WTC11 (cell line): ENCODE measurements around the gene SNTB2. TPM values are rescaled to one million over a fixed set of nuclear protein-coding genes. Genes with fewer than 3 reads are reported as not detected.

Experiments used
- ATAC-seq: fragments of 200-7000 bp; cut with Tn5 transposase; 2 replicates; pipeline ENCODE4 v1.10.0; 2021; ENCODE audit warnings: mild to moderate bottlenecking, moderate library complexity
- CTCF ChIA-PET: fragments of 300-600 bp; sonication (Branson Sonifier 250); formaldehyde crosslinking; loops from one replicate; lab custom pipeline; 2021; ENCODE audit warnings: antibody characterized with exemption; lab: Charles Lee
- POLR2A ChIA-PET: fragments of 350-600 bp; sonication (Branson Sonifier 250); formaldehyde crosslinking; loops from one replicate; lab custom pipeline; 2021; ENCODE audit warnings: antibody characterized with exemption; lab: Charles Lee
- DNase-seq: peaks from one replicate; pipeline ENCODE4 v3.0.0; 2021; ENCODE audit warnings: low spot score
- H3K27ac Mint-ChIP-seq: 2 replicates; pipeline ENCODE4 v1.8.0; 2021; ENCODE audit warnings: mixed read lengths
- H3K27me3 Mint-ChIP-seq: 2 replicates; pipeline ENCODE4 v1.8.0; 2021; ENCODE audit warnings: low read depth, mild to moderate bottlenecking, moderate library complexity, mixed read lengths
- H3K36me3 Mint-ChIP-seq: 2 replicates; pipeline ENCODE4 v1.8.0; 2021; ENCODE audit warnings: mixed read lengths
- H3K4me1 Mint-ChIP-seq: 2 replicates; pipeline ENCODE4 v1.8.0; 2022; ENCODE audit warnings: mixed read lengths
- H3K4me3 Mint-ChIP-seq: 2 replicates; pipeline ENCODE4 v1.8.0; 2021; ENCODE audit warnings: mild to moderate bottlenecking, moderate library complexity, mixed read lengths
- H3K9me3 Mint-ChIP-seq: 2 replicates; pipeline ENCODE4 v1.8.0; 2021; ENCODE audit warnings: mixed read lengths
- GABPB1 ChIP-seq: sonication (generic); formaldehyde crosslinking; IDR thresholded peaks from 2 replicates; pipeline ENCODE4 v1.8.1; 2023; ENCODE audit warnings: mild to moderate bottlenecking, missing genetic modification reagents
- GRHL2 ChIP-seq: fragments of 250-450 bp; sonication (Bioruptor Pico); IDR thresholded peaks from 2 replicates; pipeline ENCODE4 v1.8.0; 2022; ENCODE audit warnings: mild to moderate bottlenecking, moderate library complexity; ENCODE audit not compliant: insufficient replicate concordance, severe bottlenecking
- HMGA2 ChIP-seq: fragments of 250-450 bp; sonication (Bioruptor Pico); IDR thresholded peaks from 2 replicates; pipeline ENCODE4 v1.4.0; 2021; ENCODE audit warnings: mild to moderate bottlenecking, moderate library complexity
- MYBL2 ChIP-seq: sonication (generic); formaldehyde crosslinking; IDR thresholded peaks from 2 replicates; pipeline ENCODE4 v1.8.1; 2023; ENCODE audit warnings: mild to moderate bottlenecking, moderate library complexity, missing genetic modification reagents
- NR2C2 ChIP-seq: sonication (generic); formaldehyde crosslinking; IDR thresholded peaks from 2 replicates; pipeline ENCODE4 v1.8.0; 2022; ENCODE audit warnings: mild to moderate bottlenecking, missing genetic modification reagents
- OVOL2 ChIP-seq: fragments of 250-450 bp; sonication (Bioruptor Pico); IDR thresholded peaks from 2 replicates; pipeline ENCODE4 v1.9.0; 2021; ENCODE audit warnings: mild to moderate bottlenecking, borderline replicate concordance
- PRRX2 ChIP-seq: fragments of 250-450 bp; sonication (Bioruptor Pico); IDR thresholded peaks from 2 replicates; pipeline ENCODE4 v1.8.0; 2021; ENCODE audit warnings: mild to moderate bottlenecking
- RORB ChIP-seq: fragments of 250-450 bp; sonication (Bioruptor Pico); IDR thresholded peaks from 2 replicates; pipeline ENCODE4 v1.9.0; 2021; ENCODE audit warnings: mild to moderate bottlenecking
- ZNF121 ChIP-seq: sonication (generic); formaldehyde crosslinking; IDR thresholded peaks from 2 replicates; pipeline ENCODE4 v1.8.0; 2023; ENCODE audit warnings: missing genetic modification reagents
- ZNF138 ChIP-seq: sonication (generic); formaldehyde crosslinking; conservative IDR thresholded peaks from 2 replicates; pipeline ENCODE4 v1.8.1; 2022; ENCODE audit warnings: mild to moderate bottlenecking, moderate library complexity, missing genetic modification reagents
- total RNA-seq: library from RNA; stranded (reverse); gene quantifications from 3 replicates; pipeline ENCODE4 v1.2.3, GENCODE V29; 2021
- TF ChIP-seq, protein P1 (sequence below): fragments of 250-450 bp; sonication (Bioruptor Pico); conservative IDR thresholded peaks from 2 replicates; pipeline ENCODE4 v1.9.0; 2021; ENCODE audit warnings: mild to moderate bottlenecking
- TF ChIP-seq, protein P2 (sequence below): sonication (generic); formaldehyde crosslinking; IDR thresholded peaks from 2 replicates; pipeline ENCODE4 v1.8.1; 2023; ENCODE audit warnings: mild to moderate bottlenecking, missing genetic modification reagents, moderate library complexity
- TF ChIP-seq, protein P3 (sequence below): sonication (generic); formaldehyde crosslinking; IDR thresholded peaks from 2 replicates; pipeline ENCODE4 v1.8.1; 2022; ENCODE audit warnings: mild to moderate bottlenecking, missing genetic modification reagents, moderate library complexity, borderline replicate concordance
- TF ChIP-seq, protein P4 (sequence below): sonication (generic); formaldehyde crosslinking; IDR thresholded peaks from 2 replicates; pipeline ENCODE4 v1.8.1; 2022; ENCODE audit warnings: missing genetic modification reagents, borderline replicate concordance
- TF ChIP-seq, protein P5 (sequence below): sonication (generic); formaldehyde crosslinking; IDR thresholded peaks from 2 replicates; pipeline ENCODE4 v1.8.0; 2023; ENCODE audit warnings: mild to moderate bottlenecking, missing genetic modification reagents

The SNTB2 gene
- total RNA-seq, 1 experiment from 2014 or later, result 23.7 TPM

DNA sequence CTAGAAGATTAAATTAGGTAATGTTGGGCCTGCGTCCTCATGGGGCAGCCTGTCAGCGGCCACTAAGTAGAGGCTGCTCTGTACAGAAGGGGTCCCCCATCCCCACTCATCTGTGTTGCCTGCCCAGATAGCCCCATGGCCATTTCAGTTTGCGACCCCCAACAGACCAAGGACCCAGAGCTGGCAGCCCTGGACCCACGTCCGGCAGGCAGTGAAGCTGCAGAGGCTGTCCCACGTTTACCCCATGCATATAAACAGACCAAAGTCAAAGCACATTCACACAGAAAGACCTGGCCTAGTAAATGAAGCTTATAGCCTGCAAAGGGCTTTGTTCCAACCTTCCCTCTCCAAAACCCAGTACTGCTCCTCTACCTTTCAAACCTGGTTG is 138.8 kb downstream of the SNTB2 start:
- TF ChIP-seq RORB (CRISPR knock-in tag) (no peak), ZNF121 (CRISPR knock-in tag) (no peak), HMGA2 (CRISPR knock-in tag) (no peak), NR2C2 (CRISPR knock-in tag) (no peak), GRHL2 (CRISPR knock-in tag) (no peak), PRRX2 (CRISPR knock-in tag) (no peak), ZNF138 (CRISPR knock-in tag) (no peak), OVOL2 (CRISPR knock-in tag) (no peak)
- TF ChIP-seq, protein P1, sequence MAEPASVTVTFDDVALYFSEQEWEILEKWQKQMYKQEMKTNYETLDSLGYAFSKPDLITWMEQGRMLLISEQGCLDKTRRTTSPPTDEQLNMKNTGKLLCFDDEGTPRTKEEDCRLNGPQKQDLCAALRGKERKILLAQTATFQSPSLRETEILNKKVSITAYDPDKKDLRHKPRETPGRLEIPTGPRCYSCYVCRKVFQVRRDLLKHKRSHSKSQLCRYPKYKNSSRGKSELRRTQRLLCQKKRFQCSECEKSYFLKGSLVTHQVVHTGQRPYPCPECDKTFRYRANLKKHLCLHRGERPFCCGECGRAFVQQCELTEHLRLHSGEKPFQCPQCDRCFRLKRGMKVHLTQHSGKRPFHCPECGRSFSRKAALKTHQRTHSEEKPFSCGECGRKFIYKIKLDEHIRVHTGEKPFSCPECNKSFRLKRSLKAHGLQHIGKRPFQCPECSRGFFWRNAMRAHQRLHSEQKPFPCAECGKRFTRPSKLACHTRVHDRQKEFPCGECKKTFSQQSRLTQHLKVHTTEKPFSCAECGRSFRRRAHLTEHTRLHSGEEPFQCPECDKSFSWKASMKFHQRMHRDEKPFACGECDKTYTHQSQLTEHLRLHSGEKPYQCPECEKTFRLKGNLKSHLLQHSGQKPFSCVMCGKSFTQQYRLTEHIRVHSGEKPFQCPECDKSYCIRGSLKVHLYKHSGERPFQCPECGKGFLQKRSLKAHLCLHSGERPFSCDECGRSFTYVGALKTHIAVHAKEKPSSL (CRISPR knock-in tag), result no peak
- TF ChIP-seq, protein P2, sequence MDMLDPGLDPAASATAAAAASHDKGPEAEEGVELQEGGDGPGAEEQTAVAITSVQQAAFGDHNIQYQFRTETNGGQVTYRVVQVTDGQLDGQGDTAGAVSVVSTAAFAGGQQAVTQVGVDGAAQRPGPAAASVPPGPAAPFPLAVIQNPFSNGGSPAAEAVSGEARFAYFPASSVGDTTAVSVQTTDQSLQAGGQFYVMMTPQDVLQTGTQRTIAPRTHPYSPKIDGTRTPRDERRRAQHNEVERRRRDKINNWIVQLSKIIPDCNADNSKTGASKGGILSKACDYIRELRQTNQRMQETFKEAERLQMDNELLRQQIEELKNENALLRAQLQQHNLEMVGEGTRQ, result no peak
- TF ChIP-seq, protein P3, sequence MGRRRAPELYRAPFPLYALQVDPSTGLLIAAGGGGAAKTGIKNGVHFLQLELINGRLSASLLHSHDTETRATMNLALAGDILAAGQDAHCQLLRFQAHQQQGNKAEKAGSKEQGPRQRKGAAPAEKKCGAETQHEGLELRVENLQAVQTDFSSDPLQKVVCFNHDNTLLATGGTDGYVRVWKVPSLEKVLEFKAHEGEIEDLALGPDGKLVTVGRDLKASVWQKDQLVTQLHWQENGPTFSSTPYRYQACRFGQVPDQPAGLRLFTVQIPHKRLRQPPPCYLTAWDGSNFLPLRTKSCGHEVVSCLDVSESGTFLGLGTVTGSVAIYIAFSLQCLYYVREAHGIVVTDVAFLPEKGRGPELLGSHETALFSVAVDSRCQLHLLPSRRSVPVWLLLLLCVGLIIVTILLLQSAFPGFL, result no peak
- TF ChIP-seq, protein P4, sequence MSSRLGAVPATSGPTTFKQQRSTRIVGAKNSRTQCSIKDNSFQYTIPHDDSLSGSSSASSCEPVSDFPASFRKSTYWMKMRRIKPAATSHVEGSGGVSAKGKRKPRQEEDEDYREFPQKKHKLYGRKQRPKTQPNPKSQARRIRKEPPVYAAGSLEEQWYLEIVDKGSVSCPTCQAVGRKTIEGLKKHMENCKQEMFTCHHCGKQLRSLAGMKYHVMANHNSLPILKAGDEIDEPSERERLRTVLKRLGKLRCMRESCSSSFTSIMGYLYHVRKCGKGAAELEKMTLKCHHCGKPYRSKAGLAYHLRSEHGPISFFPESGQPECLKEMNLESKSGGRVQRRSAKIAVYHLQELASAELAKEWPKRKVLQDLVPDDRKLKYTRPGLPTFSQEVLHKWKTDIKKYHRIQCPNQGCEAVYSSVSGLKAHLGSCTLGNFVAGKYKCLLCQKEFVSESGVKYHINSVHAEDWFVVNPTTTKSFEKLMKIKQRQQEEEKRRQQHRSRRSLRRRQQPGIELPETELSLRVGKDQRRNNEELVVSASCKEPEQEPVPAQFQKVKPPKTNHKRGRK (CRISPR knock-in tag), result no peak
- TF ChIP-seq, all 79 proteins: peak for 0
- H3K27me3 Mint-ChIP-seq, result no peaks in the 10 kb centered on the region
- peaks cover 61% of the 10 kb centered on the region for H3K36me3 Mint-ChIP-seq
- ATAC-seq (no peak), DNase-seq (no peak)
- H3K27ac Mint-ChIP-seq, result peak overlapping the region; percentile 53; the same call in 1 of the 2 replicates
- H3K9me3 Mint-ChIP-seq, result no peaks in the 10 kb centered on the region
- ChIA-PET CTCF (interaction anchor here (0.7 to 1.6 kb wide), 2 partner anchors 14 to 176 kb away, joined by 3 to 5 read pairs; no protein-coding TSS in a partner anchor), POLR2A (interaction anchor here (0.6 to 0.7 kb wide), 2 partner anchors 40 to 195 kb away, joined by 3 to 4 read pairs; no protein-coding TSS in a partner anchor)
- H3K4me3 Mint-ChIP-seq, result no peak overlapping the region
- H3K4me1 Mint-ChIP-seq, result peaks cover 22% of the 10 kb centered on the region

DNA sequence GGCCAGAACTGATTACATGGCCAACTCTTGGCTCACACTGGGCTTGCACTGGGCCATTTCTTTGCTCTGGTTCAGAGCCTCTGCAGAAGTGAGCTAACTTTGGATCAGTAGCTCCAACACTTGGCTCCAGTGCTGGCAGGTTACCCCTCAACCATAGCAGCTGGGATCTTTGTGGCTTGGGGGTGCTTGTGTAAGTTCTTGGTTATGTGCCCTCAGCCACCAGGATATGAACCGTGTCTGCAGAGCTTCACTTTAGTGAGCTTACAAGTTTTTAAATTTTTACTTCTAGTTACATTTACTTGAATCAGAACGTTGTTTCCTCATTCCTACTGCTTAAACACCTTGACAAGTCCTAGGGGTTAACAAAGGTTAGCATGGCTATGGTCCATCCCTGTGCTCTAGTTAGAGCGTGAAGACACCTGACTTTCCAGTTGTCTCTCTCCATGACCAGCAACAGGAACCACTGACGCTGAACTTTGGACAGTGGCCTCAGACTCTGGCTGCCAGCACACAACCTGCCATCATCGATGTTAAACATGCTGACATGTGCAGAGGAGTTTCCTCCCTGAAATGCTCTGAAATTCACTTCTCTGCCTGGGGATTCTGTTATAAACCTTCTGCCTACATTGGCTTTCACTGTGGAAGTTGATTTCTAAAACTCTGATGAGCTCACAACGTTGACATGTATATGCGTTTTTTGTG is 139.4 kb downstream of the SNTB2 start:
- H3K9me3 Mint-ChIP-seq, result no peaks in the 10 kb centered on the region
- no peak for ATAC-seq
- ChIA-PET POLR2A (interaction anchor here (0.6 kb wide), 2 partner anchors 40 to 964 kb away, joined by 4 read pairs; no protein-coding TSS in a partner anchor), CTCF (interaction anchor here (0.6 to 1.6 kb wide), 3 partner anchors 14 to 176 kb away, joined by 3 to 5 read pairs (median 3); no protein-coding TSS in a partner anchor)
- peaks cover 57% of the 10 kb centered on the region for H3K36me3 Mint-ChIP-seq
- H3K27ac Mint-ChIP-seq, result peak overlapping the region; percentile 70
- no peak overlapping the region for H3K4me3 Mint-ChIP-seq
- H3K4me1 Mint-ChIP-seq, result peaks cover 22% of the 10 kb centered on the region
- no peak for DNase-seq
- TF ChIP-seq, protein P5, sequence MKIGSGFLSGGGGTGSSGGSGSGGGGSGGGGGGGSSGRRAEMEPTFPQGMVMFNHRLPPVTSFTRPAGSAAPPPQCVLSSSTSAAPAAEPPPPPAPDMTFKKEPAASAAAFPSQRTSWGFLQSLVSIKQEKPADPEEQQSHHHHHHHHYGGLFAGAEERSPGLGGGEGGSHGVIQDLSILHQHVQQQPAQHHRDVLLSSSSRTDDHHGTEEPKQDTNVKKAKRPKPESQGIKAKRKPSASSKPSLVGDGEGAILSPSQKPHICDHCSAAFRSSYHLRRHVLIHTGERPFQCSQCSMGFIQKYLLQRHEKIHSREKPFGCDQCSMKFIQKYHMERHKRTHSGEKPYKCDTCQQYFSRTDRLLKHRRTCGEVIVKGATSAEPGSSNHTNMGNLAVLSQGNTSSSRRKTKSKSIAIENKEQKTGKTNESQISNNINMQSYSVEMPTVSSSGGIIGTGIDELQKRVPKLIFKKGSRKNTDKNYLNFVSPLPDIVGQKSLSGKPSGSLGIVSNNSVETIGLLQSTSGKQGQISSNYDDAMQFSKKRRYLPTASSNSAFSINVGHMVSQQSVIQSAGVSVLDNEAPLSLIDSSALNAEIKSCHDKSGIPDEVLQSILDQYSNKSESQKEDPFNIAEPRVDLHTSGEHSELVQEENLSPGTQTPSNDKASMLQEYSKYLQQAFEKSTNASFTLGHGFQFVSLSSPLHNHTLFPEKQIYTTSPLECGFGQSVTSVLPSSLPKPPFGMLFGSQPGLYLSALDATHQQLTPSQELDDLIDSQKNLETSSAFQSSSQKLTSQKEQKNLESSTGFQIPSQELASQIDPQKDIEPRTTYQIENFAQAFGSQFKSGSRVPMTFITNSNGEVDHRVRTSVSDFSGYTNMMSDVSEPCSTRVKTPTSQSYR, result no peak
- TF ChIP-seq MYBL2 (CRISPR knock-in tag) (no peak), GABPB1 (CRISPR knock-in tag) (peak; percentile 56; the same call in 1 of the 2 replicates)
- H3K27me3 Mint-ChIP-seq, result no peaks in the 10 kb centered on the region
